Measurements from ENCODE around the gene PRKX.

DNA sequence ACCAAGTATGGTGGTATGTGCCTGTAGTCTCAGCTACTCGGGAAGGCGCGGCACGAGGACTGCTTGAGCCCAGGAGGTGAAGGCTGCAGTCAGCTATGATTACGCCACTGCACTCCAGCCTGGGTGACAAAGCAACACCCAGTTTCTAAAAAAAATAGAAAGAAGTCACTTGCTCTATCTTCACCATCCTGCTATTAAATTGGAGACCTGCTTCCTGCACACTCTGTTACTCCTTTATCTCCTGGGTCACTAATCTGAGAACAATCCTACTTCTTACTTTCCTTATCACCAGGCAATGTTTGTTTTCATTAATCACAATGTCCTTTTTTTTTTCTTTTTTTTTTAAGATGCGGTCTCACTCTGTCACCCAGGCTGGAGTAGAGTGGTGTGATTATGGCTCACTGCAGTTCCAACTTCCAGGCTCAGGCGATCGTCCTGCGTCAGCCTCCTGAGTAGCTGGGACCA, 16.2 kb downstream of the PRKX start:
- TF ChIP-seq CTCF (IDR thresholded peaks at IDR 0.05) (no peak), EP300 (IDR thresholded peaks at IDR 0.05) (no peak)

Measured in upper lobe of left lung (tissue), 4 donors.